WERI-Rb-1 (cell line): ENCODE data around the gene TMEM167B.
"Not testable (repeated sequence)": the region's sequence is repeated elsewhere in the genome, so short reads cannot be mapped to it uniquely, and the experiment has no call there.

ENCODE experiments used
- DNase-seq: peaks from one replicate; pipeline ENCODE4 v3.0.0-alpha.2; 2020
- H3K27ac ChIP-seq: fragments of 250-450 bp; sonication (Bioruptor Pico); 2 replicates; pipeline ENCODE4 v1.5.1; 2020; ENCODE audit warnings: mild to moderate bottlenecking, moderate library complexity
- H3K27me3 ChIP-seq: fragments of 250-450 bp; sonication (Bioruptor Pico); 2 replicates; pipeline ENCODE4 v1.5.1; 2021; ENCODE audit warnings: mild to moderate bottlenecking, low read depth, moderate library complexity; ENCODE audit not compliant: insufficient read depth, severe bottlenecking
- H3K36me3 ChIP-seq: fragments of 250-450 bp; sonication (Bioruptor Pico); 2 replicates; pipeline ENCODE4 v1.5.1; 2020; ENCODE audit warnings: mild to moderate bottlenecking, moderate library complexity
- H3K4me3 ChIP-seq: 2 replicates; pipeline ENCODE4 v1.5.1; 2011; ENCODE audit warnings: low read depth, mild to moderate bottlenecking, control low read depth, low read length
- H3K9me3 ChIP-seq: fragments of 250-450 bp; sonication (Bioruptor Pico); 2 replicates; pipeline ENCODE4 v1.5.1; 2021; ENCODE audit warnings: mild to moderate bottlenecking, moderate library complexity; ENCODE audit not compliant: severe bottlenecking
- CTCF ChIP-seq: IDR thresholded peaks from 2 replicates; pipeline ENCODE4 v1.5.1; 2011; ENCODE audit warnings: low read depth, mild to moderate bottlenecking, control low read depth, inconsistent platforms, low read length

The TMEM167B gene

GRCh38 chr1:109047339-109047738 is 43.2 kb upstream of the TMEM167B start:
- DNase-seq, result no peak
- no peak for TF ChIP-seq CTCF
- peaks cover 5% of the 10 kb centered on the region for H3K9me3 ChIP-seq
- no peaks in the 10 kb centered on the region for H3K27me3 ChIP-seq
- no peak overlapping the region for H3K4me3 ChIP-seq
- no peaks in the 10 kb centered on the region for H3K36me3 ChIP-seq
- no peak overlapping the region for H3K27ac ChIP-seq

GRCh38 chr1:109048335-109048734 is 42.2 kb upstream of the TMEM167B start:
- Histone ChIP-seq H3K27me3 (no peaks in the 10 kb centered on the region), H3K9me3 (peaks cover 6% of the 10 kb centered on the region), H3K36me3 (no peaks in the 10 kb centered on the region), H3K27ac (no peak overlapping the region), H3K4me3 (no peak overlapping the region)
- no peak for TF ChIP-seq CTCF
- no peak for DNase-seq

- no peaks in the 10 kb centered on the region for H3K27me3 ChIP-seq
- H3K4me3 ChIP-seq, result no peak overlapping the region
- TF ChIP-seq CTCF, result no peak
- no peaks in the 10 kb centered on the region for H3K36me3 ChIP-seq
- no peak overlapping the region for H3K27ac ChIP-seq
- H3K9me3 ChIP-seq, result peaks cover 6% of the 10 kb centered on the region
- no peak for DNase-seq
These were observed 40.2 kb upstream of the TMEM167B start for GRCh38 chr1:109050228-109050995.

GRCh38 chr1:109052145-109052544 is 38.4 kb upstream of the TMEM167B start:
- H3K27ac ChIP-seq, H3K9me3 ChIP-seq, H3K36me3 ChIP-seq, DNase-seq, H3K4me3 ChIP-seq, H3K27me3 ChIP-seq: not testable (repeated sequence)

- DNase-seq, result no peak
- TF ChIP-seq CTCF, result no peak
These were observed 34.5 kb upstream of the TMEM167B start for GRCh38 chr1:109056064-109056463.

GRCh38 chr1:109059026-109059425 is 31.5 kb upstream of the TMEM167B start:
- no peak for TF ChIP-seq CTCF
- DNase-seq, result no peak
- H3K27me3 ChIP-seq, result no peaks in the 10 kb centered on the region

More at GRCh38 chr1:109056064-109056463, 34.5 kb upstream of the TMEM167B start:
- no peaks in the 10 kb centered on the region for H3K27me3 ChIP-seq
- no peak overlapping the region for H3K27ac ChIP-seq
- H3K4me3 ChIP-seq, result no peak overlapping the region
- no peaks in the 10 kb centered on the region for H3K36me3 ChIP-seq
- H3K9me3 ChIP-seq, result peaks cover 6% of the 10 kb centered on the region

More at GRCh38 chr1:109059026-109059425, 31.5 kb upstream of the TMEM167B start:
- Histone ChIP-seq H3K9me3 (no peaks in the 10 kb centered on the region), H3K36me3 (peaks cover 8% of the 10 kb centered on the region), H3K4me3 (no peak overlapping the region), H3K27ac (no peak overlapping the region)
